GM19467 (cell line): Measurements from ENCODE around the gene SPATA31C1.
"Not testable (repeated sequence)": the region's sequence is repeated elsewhere in the genome, so short reads cannot be mapped to it uniquely, and the experiment has no call there.

ENCODE experiments used
- ATAC-seq: cut with Tn5 transposase; IDR thresholded peaks from one replicate; pipeline ENCODE4 v1.9.1; 2021; ENCODE audit warnings: mild to moderate bottlenecking, moderate library complexity; ENCODE audit not compliant: unreplicated experiment

SPATA31C1 gene

GRCh38 chr9:87886210-87886932, 31.4 kb upstream of the SPATA31C1 start:
- no peak for ATAC-seq

- ATAC-seq, result no peak
These were observed 30.7 kb upstream of the SPATA31C1 start for GRCh38 chr9:87886933-87887505.

- ATAC-seq, result no peak
These were observed 29.9 kb upstream of the SPATA31C1 start for GRCh38 chr9:87887661-87888480.

GRCh38 chr9:87888501-87888900, 29.3 kb upstream of the SPATA31C1 start:
- no peak for ATAC-seq

- no peak for ATAC-seq
These were observed 28.5 kb upstream of the SPATA31C1 start for GRCh38 chr9:87889065-87889881.

GRCh38 chr9:87889882-87890252, 27.9 kb upstream of the SPATA31C1 start:
- ATAC-seq, result no peak

- no peak for ATAC-seq
These were observed 26.9 kb upstream of the SPATA31C1 start for GRCh38 chr9:87890837-87891236.

- no peak for ATAC-seq
These were observed 26.0 kb upstream of the SPATA31C1 start for GRCh38 chr9:87891754-87892153.

GRCh38 chr9:87892956-87893355, 24.8 kb upstream of the SPATA31C1 start:
- ATAC-seq, result no peak

- no peak for ATAC-seq
These were observed 22.6 kb upstream of the SPATA31C1 start for GRCh38 chr9:87894998-87895625.

GRCh38 chr9:87896891-87897290, 20.9 kb upstream of the SPATA31C1 start:
- no peak for ATAC-seq

GRCh38 chr9:87898151-87898550, 19.6 kb upstream of the SPATA31C1 start:
- no peak for ATAC-seq

- not testable (repeated sequence) for ATAC-seq
These were observed 15.4 kb upstream of the SPATA31C1 start for GRCh38 chr9:87902371-87902770.

GRCh38 chr9:87909310-87910041, 8.3 kb upstream of the SPATA31C1 start:
- ATAC-seq, result no peak

- no peak for ATAC-seq
These were observed 6.9 kb upstream of the SPATA31C1 start for GRCh38 chr9:87910821-87911220.

GRCh38 chr9:87919013-87919412, 1.3 kb downstream of the SPATA31C1 start:
- not testable (repeated sequence) for ATAC-seq

GRCh38 chr9:87921561-87921960, 3.8 kb downstream of the SPATA31C1 start:
- ATAC-seq, result not testable (repeated sequence)

- ATAC-seq, result not testable (repeated sequence)
These were observed 5.2 kb downstream of the SPATA31C1 start for GRCh38 chr9:87923012-87923411.

- ATAC-seq, result not testable (repeated sequence)
These were observed 7.1 kb downstream of the SPATA31C1 start for GRCh38 chr9:87924851-87925250.

- ATAC-seq, result not testable (repeated sequence)
These were observed 11.4 kb downstream of the SPATA31C1 start for GRCh38 chr9:87929152-87929551.
